Adipocyte (in vitro differentiated cells): ENCODE results near the gene SIGLEC14.

Source experiments
- DNase-seq: peaks from one replicate; pipeline ENCODE4 v3.0.0-alpha.2; 2015; ENCODE audit warnings: low read depth
- H3K27me3 ChIP-seq: replicated peaks from 2 replicates; pipeline ENCODE4 v1.7.0; 2013; ENCODE audit warnings: mild to moderate bottlenecking, low read length, moderate library complexity; ENCODE audit not compliant: control insufficient read depth, insufficient read depth
- H3K36me3 ChIP-seq: 2 replicates; pipeline ENCODE4 v1.7.0; 2013; ENCODE audit warnings: low read length, mild to moderate bottlenecking, moderate library complexity; ENCODE audit not compliant: control insufficient read depth, insufficient read depth, severe bottlenecking
- H3K4me1 ChIP-seq: 2 replicates; pipeline ENCODE4 v1.7.0; 2013; ENCODE audit warnings: mild to moderate bottlenecking, low read length, moderate library complexity; ENCODE audit not compliant: control insufficient read depth, insufficient read depth
- H3K4me3 ChIP-seq: 2 replicates; pipeline ENCODE4 v1.7.0; 2013; ENCODE audit warnings: mild to moderate bottlenecking, low read length, moderate library complexity
- H3K9ac ChIP-seq: 2 replicates; pipeline ENCODE4 v1.7.0; 2013; ENCODE audit warnings: mild to moderate bottlenecking, low read length, moderate library complexity
- H3K9me3 ChIP-seq: 2 replicates; pipeline ENCODE4 v1.7.0; 2013; ENCODE audit warnings: mild to moderate bottlenecking, low read length, moderate library complexity; ENCODE audit not compliant: control insufficient read depth

The SIGLEC14 gene

DNA sequence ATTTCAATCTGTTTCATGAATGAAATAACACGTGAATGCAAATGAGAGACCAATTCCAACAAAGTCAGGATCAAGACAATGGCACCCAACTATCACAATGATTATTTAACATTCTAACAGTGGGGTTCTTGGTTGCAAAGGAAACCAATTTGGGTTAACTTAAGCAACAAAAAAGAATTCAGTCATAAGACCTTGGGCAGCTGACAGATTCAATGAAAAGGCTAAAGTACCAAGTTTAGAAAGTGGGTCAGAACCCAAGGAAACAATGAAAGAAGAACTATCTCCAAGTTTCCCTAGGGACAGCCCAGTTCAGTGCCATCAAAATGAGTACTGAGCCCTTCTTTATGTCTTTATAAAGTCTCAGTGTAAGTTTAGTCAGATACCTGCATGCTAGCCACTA lies 17.5 kb upstream of the SIGLEC14 start:
- no peak for DNase-seq
- Histone ChIP-seq H3K36me3 (no peaks in the 10 kb centered on the region), H3K27me3 (no peaks in the 10 kb centered on the region), H3K4me1 (no peaks in the 10 kb centered on the region), H3K4me3 (no peak overlapping the region), H3K9ac (no peak overlapping the region), H3K9me3 (no peaks in the 10 kb centered on the region)

DNA sequence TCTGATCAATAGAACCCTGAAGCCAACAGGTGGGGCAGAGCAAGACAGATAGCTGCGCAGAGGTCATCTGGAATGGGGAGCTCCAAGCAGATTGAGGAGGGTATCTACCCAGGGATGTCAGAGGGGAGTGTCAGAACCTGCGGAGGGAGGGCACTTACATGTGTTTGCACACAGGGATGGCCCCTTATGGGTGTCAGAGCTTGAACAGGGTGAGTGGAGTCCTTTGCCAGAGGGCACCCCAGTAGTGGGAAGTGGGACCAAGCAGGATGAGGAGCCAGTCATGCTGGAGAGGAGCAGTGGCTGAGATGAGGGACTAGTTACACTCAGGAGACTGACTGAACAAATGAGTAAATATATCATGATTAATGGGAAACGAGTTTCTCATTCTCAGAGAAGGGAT lies 17.0 kb upstream of the SIGLEC14 start:
- Histone ChIP-seq H3K4me3 (no peak overlapping the region), H3K27me3 (no peaks in the 10 kb centered on the region), H3K4me1 (no peaks in the 10 kb centered on the region), H3K9ac (no peak overlapping the region), H3K36me3 (no peaks in the 10 kb centered on the region), H3K9me3 (no peaks in the 10 kb centered on the region)
- DNase-seq: no peak

DNA sequence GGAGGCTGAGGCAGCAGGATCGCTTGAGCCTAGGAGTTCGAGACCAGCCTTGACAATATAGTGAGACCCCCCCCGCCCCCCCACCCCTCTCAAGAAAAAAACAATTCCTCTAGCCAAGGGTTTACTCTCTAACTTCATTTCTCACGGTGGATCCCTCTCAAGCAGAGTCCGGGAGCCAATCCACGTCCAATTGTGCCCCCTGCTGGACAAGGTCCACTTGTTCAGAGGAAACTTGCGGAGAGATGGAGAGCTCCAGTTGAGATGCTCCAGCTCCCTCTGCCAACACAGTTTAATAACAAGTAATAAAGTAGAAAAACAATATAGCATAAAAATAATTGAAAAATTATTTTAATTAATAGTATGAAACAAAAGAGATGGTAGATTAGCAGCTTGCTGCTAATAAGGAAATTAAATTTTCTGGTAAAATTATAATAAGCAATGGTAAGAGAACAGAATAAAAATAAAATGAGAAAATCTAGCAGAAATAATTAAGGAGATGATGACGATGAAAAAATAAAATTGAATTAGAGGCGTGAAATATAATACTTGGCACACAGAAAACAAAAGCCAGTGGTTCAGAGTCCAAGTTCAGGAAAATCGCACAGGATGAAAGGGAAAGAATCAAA lies 14.5 kb upstream of the SIGLEC14 start:
- no peak overlapping the region for H3K9ac ChIP-seq
- H3K4me1 ChIP-seq: peaks cover 3% of the 10 kb centered on the region
- peak; percentile 91 for DNase-seq
- H3K9me3 ChIP-seq: no peaks in the 10 kb centered on the region
- no peaks in the 10 kb centered on the region for H3K36me3 ChIP-seq
- no peaks in the 10 kb centered on the region for H3K27me3 ChIP-seq
- no peak overlapping the region for H3K4me3 ChIP-seq

DNA sequence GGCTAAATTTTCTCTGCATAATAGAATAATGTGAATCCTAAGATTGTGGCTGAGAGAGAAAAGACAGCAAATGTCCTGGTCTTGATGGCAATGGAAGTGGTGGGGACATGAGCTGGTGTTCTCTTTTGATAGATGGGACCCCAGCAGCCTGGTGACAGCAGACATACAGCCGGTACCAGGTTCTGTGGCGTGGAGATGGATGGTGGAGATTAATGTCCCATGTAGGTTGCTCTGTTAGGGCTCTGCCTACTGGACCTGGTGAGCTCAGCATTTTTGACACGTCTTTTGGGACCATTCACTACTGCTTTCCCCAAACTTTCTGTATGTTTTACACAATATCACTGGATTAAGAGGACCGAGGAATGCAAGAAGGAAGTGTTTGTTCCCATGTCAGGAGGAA lies 8.2 kb upstream of the SIGLEC14 start:
- no peak for DNase-seq
- Histone ChIP-seq H3K9ac (no peak overlapping the region), H3K9me3 (no peaks in the 10 kb centered on the region), H3K36me3 (no peaks in the 10 kb centered on the region), H3K4me1 (peaks cover 3% of the 10 kb centered on the region), H3K27me3 (peaks cover 25% of the 10 kb centered on the region), H3K4me3 (no peak overlapping the region)

DNA sequence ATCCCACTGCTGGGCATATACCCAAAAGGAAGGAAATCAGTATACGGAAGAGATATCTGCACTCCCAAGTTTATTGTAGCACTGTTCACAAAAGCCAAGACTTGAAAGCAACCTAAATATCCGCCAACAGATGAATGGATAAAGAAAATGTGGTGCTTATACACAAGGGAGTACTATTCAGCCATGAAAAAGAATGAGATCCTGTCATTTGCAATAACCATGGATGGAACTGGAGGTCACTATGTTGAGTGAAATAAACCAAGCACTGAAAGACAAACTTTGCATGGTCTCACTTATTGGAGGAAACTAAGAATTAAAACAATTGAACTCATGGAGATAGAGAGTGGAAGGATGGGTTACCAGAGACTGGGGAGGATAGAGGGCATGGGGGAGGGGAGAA lies 6.5 kb upstream of the SIGLEC14 start:
- Histone ChIP-seq H3K9ac (no peak overlapping the region), H3K27me3 (peaks cover 33% of the 10 kb centered on the region), H3K9me3 (peaks cover 2% of the 10 kb centered on the region), H3K4me3 (no peak overlapping the region), H3K36me3 (no peaks in the 10 kb centered on the region), H3K4me1 (peaks cover 3% of the 10 kb centered on the region)
- DNase-seq: no peak

DNA sequence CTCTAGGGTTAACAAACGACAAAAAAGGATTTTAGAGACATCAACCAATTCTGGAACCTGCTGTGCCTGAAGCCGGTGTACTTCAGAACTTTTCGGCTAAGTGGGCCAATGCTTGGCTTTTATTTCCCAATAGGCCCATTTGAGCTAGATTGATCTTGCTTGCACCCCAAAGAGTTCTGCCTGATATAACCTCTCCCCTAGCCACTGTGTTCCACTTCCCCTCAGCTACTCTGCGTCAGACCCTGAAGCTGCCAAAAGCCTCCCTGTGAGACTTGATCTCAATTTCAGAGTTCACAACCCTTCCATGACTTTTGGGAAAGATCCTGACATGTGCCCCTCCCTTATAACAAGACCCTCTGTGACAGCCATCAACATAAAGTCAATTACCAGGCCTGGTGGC lies 5.6 kb upstream of the SIGLEC14 start:
- H3K4me3 ChIP-seq: no peak overlapping the region
- peaks cover 33% of the 10 kb centered on the region for H3K27me3 ChIP-seq
- H3K9me3 ChIP-seq: peaks cover 2% of the 10 kb centered on the region
- peaks cover 2% of the 10 kb centered on the region for H3K4me1 ChIP-seq
- no peak overlapping the region for H3K9ac ChIP-seq
- DNase-seq: no peak
- H3K36me3 ChIP-seq: no peaks in the 10 kb centered on the region

DNA sequence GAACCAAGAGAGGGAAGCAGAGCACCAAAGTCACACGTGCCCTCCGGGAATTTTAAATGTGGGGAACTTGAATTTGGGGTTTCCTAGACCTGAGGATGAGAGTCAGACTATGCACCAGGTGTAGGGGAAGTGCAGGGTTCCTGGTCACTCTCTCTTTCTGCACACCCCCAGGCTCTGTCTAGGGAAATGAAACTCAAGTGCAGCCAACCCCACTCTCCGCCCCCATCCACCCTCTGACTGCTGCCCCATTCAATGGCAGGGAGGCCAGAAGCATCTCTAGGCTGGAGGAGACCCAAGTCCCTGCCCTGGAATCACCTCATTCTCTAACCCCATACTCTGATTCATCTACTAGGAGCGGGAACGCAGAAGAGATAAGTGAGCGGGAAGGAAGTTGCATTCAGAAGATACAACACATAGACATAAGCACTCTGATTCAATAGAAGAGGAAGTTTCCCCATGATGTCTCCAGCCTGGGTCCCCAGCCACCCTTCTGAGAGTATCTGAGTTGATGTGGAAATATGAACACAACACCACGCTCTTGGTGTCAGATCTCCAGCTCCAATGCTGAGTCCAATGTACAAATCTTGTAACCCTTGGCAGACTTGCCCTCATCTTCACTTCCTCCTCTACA lies 4.7 kb upstream of the SIGLEC14 start:
- peaks cover 2% of the 10 kb centered on the region for H3K9me3 ChIP-seq
- H3K27me3 ChIP-seq: peaks cover 36% of the 10 kb centered on the region
- no peaks in the 10 kb centered on the region for H3K4me1 ChIP-seq
- H3K9ac ChIP-seq: no peak overlapping the region
- H3K4me3 ChIP-seq: no peak overlapping the region
- DNase-seq: no peak
- no peaks in the 10 kb centered on the region for H3K36me3 ChIP-seq

DNA sequence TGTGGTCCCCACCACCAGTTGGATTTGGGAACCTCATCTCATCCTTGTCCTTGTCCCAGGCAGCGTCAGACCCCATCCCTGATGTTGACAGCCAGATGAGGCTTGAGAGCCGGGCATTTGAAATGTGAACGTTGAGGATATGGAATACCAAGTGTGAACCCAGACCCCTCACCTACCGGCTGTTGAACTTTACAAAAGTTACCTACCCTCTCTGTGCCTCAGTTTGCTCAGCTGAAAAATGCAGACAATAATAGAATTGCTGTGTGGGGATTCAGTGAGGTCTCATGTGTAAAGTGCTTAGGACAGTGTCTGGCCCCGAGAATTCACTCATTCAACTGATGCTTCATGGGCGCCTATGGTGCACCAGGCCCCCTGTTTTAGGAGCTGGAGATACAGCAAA lies 693 bp upstream of the SIGLEC14 start:
- DNase-seq: no peak
- H3K9ac ChIP-seq: no peak overlapping the region
- peaks cover 21% of the 10 kb centered on the region for H3K27me3 ChIP-seq

DNA sequence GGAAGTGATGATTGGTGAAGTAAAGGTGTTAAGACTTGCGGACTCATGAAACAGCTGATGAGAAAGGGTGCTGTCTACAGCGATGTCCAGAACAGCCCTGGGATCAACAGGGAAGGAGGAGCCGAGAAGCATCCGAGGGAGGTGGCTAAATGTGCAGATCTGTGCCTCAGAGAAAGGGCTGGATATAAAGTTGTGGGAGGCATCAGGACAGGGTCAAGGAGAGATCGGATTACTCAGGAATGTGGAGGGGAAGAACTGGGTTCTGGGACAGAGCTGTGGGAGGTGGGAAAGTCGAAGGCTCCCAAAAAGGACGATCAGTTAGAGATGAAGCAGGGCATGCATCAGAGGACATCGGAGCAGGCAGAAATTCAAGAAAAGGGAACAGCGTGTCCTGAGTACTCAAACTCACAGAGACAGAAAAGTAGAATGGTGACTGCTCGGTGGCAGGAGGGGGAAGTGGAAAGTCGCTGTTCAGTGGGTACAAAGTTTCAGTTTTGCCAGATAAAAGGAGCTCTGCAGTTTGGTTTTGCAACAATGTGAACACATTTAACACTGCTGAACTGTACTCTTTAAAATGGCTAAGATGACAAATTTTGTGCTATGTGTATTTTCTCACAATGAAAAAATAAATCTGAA lies 1.9 kb downstream of the SIGLEC14 start:
- Histone ChIP-seq H3K4me1 (no peaks in the 10 kb centered on the region), H3K9ac (no peak overlapping the region), H3K27me3 (peaks cover 15% of the 10 kb centered on the region), H3K36me3 (no peaks in the 10 kb centered on the region), H3K4me3 (no peak overlapping the region), H3K9me3 (peaks cover 2% of the 10 kb centered on the region)
- DNase-seq: no peak

More for the DNA sequence above, 693 bp upstream of the SIGLEC14 start:
- Histone ChIP-seq H3K9me3 (peaks cover 2% of the 10 kb centered on the region), H3K4me3 (no peak overlapping the region), H3K36me3 (no peaks in the 10 kb centered on the region), H3K4me1 (no peaks in the 10 kb centered on the region)

DNA sequence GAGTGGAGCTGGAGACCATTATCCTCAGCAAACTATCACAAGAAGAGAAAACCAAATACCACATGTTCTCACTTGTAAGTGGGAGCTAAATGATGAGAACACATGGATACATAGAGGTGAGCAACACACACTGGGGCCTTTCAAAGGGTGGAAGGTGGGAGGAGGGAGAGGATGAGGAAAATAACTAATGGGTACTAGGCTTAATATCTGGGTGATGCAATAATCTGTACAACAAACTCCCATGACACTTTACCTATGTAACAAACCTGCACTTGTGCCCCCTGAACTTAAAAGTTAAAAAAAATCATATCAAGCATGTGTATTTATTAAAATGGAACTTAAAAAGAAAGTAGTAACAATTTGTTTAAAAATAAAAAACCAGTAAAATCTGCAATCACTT lies 5.0 kb downstream of the SIGLEC14 start:
- Histone ChIP-seq H3K4me3 (no peak overlapping the region), H3K9me3 (peaks cover 11% of the 10 kb centered on the region), H3K36me3 (no peaks in the 10 kb centered on the region), H3K27me3 (peaks cover 4% of the 10 kb centered on the region), H3K4me1 (no peaks in the 10 kb centered on the region), H3K9ac (no peak overlapping the region)
- no peak for DNase-seq

DNA sequence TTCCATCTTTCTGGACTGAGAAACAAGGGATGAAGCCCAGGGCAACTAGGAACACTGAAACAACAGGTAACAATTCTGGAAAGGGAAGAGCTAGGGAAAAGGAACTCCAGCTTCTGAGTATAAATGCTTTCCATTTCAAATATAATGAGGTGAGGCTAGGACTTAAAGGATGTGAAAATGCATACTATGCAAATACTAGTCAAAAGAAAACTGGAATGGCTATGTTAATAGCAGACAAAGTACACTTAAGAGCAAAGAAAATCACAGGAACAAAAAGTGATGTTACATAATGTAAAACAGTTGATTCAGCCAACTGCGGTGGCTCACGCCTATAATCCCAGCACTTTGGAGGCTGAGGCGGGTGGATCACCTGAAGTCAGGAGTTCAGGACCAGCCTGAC lies 6.2 kb downstream of the SIGLEC14 start:
- Histone ChIP-seq H3K9ac (no peak overlapping the region), H3K4me1 (no peaks in the 10 kb centered on the region), H3K9me3 (peaks cover 11% of the 10 kb centered on the region), H3K27me3 (peaks cover 4% of the 10 kb centered on the region), H3K36me3 (no peaks in the 10 kb centered on the region), H3K4me3 (no peak overlapping the region)
- DNase-seq: no peak
